HCT116 (cell line): ENCODE measurements around the gene OPRPN.

Experiments
- CBX3 ChIP-seq: IDR thresholded peaks from 2 replicates; pipeline ENCODE4 v1.6.1; 2012; ENCODE audit warnings: low read depth
- CEBPB ChIP-seq: IDR thresholded peaks from 2 replicates; pipeline ENCODE4 v1.6.1; 2012; ENCODE audit warnings: low read depth
- CTCF ChIP-seq, 3 experiments: fragments of 200-600 bp in 1 of 3; sonication (generic) in 1 of 3; IDR thresholded peaks in 2 of 3; conservative IDR thresholded peaks in 1 of 3; 2 replicates each; pipeline ENCODE4 v1.5.1; 2012 to 2017; ENCODE audit warnings: low read depth in 2 of 3, low read length in 2 of 3, antibody characterized with exemption in 1 of 3, borderline replicate concordance in 1 of 3, control low read depth in 1 of 3, mild to moderate bottlenecking in 1 of 3, mixed read lengths in 1 of 3, mixed run types in 1 of 3, moderate library complexity in 1 of 3; ENCODE audit not compliant: insufficient read depth in 1 of 3
- EZH2 ChIP-seq: fragments of 200-600 bp; sonication (generic); IDR thresholded peaks from 2 replicates; pipeline ENCODE4 v1.6.1; 2017; ENCODE audit warnings: antibody characterized with exemption, mixed run types
- EZH2phosphoT487 ChIP-seq: fragments of 200-600 bp; IDR thresholded peaks from 2 replicates; pipeline ENCODE4 v1.6.1; 2018; ENCODE audit warnings: antibody characterized with exemption, borderline replicate concordance
- POLR2A ChIP-seq: IDR thresholded peaks from 2 replicates; pipeline ENCODE4 v1.7.0; 2011; ENCODE audit warnings: borderline replicate concordance; ENCODE audit not compliant: insufficient read depth, insufficient read length; ENCODE audit errors: extremely low read depth
- POLR2AphosphoS5 ChIP-seq: IDR thresholded peaks from 2 replicates; pipeline ENCODE4 v1.6.1; 2011; ENCODE audit warnings: mild to moderate bottlenecking, low read depth, low read length, moderate library complexity
- RAD21 ChIP-seq: IDR thresholded peaks from 2 replicates; pipeline ENCODE4 v1.6.1; 2012; ENCODE audit warnings: low read depth, mild to moderate bottlenecking
- REST ChIP-seq: IDR thresholded peaks from 2 replicates; pipeline ENCODE4 v1.6.1; 2012; ENCODE audit warnings: low read depth
- SIN3A ChIP-seq: IDR thresholded peaks from 2 replicates; pipeline ENCODE4 v1.6.1; 2012; ENCODE audit warnings: low read depth
- SRF ChIP-seq: IDR thresholded peaks from 2 replicates; pipeline ENCODE4 v1.6.1; 2012; ENCODE audit warnings: low read depth
- TCF7L2 ChIP-seq: IDR thresholded peaks from 2 replicates; pipeline ENCODE4 v1.7.0; 2011; ENCODE audit warnings: borderline replicate concordance, inconsistent platforms; ENCODE audit not compliant: insufficient read depth, insufficient read length; ENCODE audit errors: extremely low read depth
- YY1 ChIP-seq: IDR thresholded peaks from 2 replicates; pipeline ENCODE4 v1.6.1; 2011; ENCODE audit warnings: low read length, low read depth, moderate library complexity, mild to moderate bottlenecking; ENCODE audit not compliant: insufficient replicate concordance; ENCODE audit errors: extremely low read depth

- TF ChIP-seq CTCF (IDR thresholded peaks at IDR 0.05 in 2 of 3, conservative IDR thresholded peaks at IDR 0.05 in 1 of 3; ENCODE audit: borderline replicate concordance in 1 of 3, insufficient read depth in 1 of 3, low read depth in 2 of 3, low read length in 2 of 3) (no peak), SRF (no peak), EZH2 (no peak), REST (no peak), CEBPB (no peak), POLR2A (no peak), RAD21 (no peak), POLR2AphosphoS5 (no peak), YY1 (no peak), CBX3 (no peak), TCF7L2 (no peak), EZH2phosphoT487 (no peak), SIN3A (no peak)
Measured at GRCh38 chr4:70402762-70403161, 5.0 kb downstream of the OPRPN start.
